Measurements from ENCODE around the gene ARHGAP22. TPM values are rescaled to one million over a fixed set of nuclear protein-coding genes. Genes with fewer than 3 reads are reported as not detected.

The ARHGAP22 gene
- total RNA-seq, 2 experiments from 2014 or later, result 0.19 to 0.46 TPM

DNA sequence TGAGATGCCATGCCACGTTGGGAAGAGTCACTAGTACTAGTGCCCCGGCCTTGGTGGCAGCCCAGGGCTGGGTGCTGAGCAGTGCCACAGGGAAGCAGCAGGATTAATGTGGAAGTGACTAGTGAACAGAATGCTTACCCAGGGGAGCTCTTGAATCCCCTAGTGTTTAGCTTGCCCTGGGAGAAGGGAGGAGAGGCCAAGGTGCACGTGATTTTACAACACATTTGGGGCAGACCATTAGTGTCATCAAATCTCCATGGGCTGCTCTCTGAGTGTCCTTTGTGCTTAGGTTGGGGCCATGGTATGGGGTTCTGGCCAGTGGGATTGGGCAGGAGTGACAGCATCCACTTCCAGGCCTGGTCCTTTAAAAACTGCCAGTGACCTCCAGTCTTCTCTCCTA, 37.5 kb downstream of the ARHGAP22 start:
- no peaks in the 10 kb centered on the region for H3K36me3 ChIP-seq (ENCODE audit: insufficient read depth, low read length)
- BruUV-seq (replicated peaks), result no TSS peak
- DNase-seq (ENCODE audit: low spot score), result no peak
- H3K4me1 ChIP-seq (ENCODE audit: insufficient read depth, low read length, poor library complexity, severe bottlenecking), result peaks cover 20% of the 10 kb centered on the region
- intact Hi-C loops (cut with micrococcal nuclease; ENCODE audit: unreplicated experiment), result no loop called here
- no peaks in the 10 kb centered on the region for H3K9me2 ChIP-seq (ENCODE audit: insufficient read depth, low read length)
- ChIA-PET POLR2A (no interaction called here), CTCF (ENCODE audit: unreplicated experiment) (interaction anchor here (0.6 to 1.2 kb wide), 3 partner anchors 14 to 32 kb away, joined by 3 to 5 read pairs (median 3); no protein-coding TSS in a partner anchor)
- no peaks in the 10 kb centered on the region for H3K9me3 ChIP-seq (ENCODE audit: low read length)
- H2AFZ ChIP-seq (ENCODE audit: low read length), result no peak overlapping the region
- H3K4me3 ChIP-seq (ENCODE audit: low read depth, low read length, poor library complexity, severe bottlenecking), result no peak overlapping the region
- TF ChIP-seq, protein P1, sequence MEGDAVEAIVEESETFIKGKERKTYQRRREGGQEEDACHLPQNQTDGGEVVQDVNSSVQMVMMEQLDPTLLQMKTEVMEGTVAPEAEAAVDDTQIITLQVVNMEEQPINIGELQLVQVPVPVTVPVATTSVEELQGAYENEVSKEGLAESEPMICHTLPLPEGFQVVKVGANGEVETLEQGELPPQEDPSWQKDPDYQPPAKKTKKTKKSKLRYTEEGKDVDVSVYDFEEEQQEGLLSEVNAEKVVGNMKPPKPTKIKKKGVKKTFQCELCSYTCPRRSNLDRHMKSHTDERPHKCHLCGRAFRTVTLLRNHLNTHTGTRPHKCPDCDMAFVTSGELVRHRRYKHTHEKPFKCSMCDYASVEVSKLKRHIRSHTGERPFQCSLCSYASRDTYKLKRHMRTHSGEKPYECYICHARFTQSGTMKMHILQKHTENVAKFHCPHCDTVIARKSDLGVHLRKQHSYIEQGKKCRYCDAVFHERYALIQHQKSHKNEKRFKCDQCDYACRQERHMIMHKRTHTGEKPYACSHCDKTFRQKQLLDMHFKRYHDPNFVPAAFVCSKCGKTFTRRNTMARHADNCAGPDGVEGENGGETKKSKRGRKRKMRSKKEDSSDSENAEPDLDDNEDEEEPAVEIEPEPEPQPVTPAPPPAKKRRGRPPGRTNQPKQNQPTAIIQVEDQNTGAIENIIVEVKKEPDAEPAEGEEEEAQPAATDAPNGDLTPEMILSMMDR (conservative IDR thresholded peaks at IDR 0.05; ENCODE audit: low read length), result no peak
- TF ChIP-seq EZH2phosphoT487 (IDR thresholded peaks at IDR 0.05; ENCODE audit: borderline replicate concordance, low read depth, low read length), result no peak
- H3K4me2 ChIP-seq (ENCODE audit: low read length), result no peak overlapping the region
- no peak overlapping the region for H3K27ac ChIP-seq (ENCODE audit: low read depth, low read length, poor library complexity, severe bottlenecking)
- no peaks in the 10 kb centered on the region for H4K20me1 ChIP-seq (ENCODE audit: insufficient read depth, low read length)
- H3K79me2 ChIP-seq (ENCODE audit: insufficient read depth, low read depth, low read length), result no peaks in the 10 kb centered on the region

GRCh38 chr10:48564466-48565160, 40.3 kb downstream of the ARHGAP22 start:
- intact Hi-C loops (cut with micrococcal nuclease; ENCODE audit: unreplicated experiment), result no loop called here
- no peaks in the 10 kb centered on the region for H3K79me2 ChIP-seq (ENCODE audit: insufficient read depth, low read depth, low read length)
- no peak overlapping the region for H2AFZ ChIP-seq (ENCODE audit: low read length)
- no peak for DNase-seq (ENCODE audit: low spot score)
- H3K4me1 ChIP-seq (ENCODE audit: insufficient read depth, low read length, poor library complexity, severe bottlenecking), result no peaks in the 10 kb centered on the region
- H3K27ac ChIP-seq (ENCODE audit: low read depth, low read length, poor library complexity, severe bottlenecking), result no peak overlapping the region
- ChIA-PET CTCF (ENCODE audit: unreplicated experiment) (interaction anchor here (1.4 kb wide), 1 partner anchor 92 kb away, joined by 9 read pairs; no protein-coding TSS in a partner anchor), POLR2A (interaction anchor here (0.9 to 2.2 kb wide), 2 partner anchors 9 to 91 kb away, joined by 3 to 13 read pairs; no protein-coding TSS in a partner anchor)
- no TSS peak for BruUV-seq (replicated peaks)
- H3K4me3 ChIP-seq (ENCODE audit: low read depth, low read length, poor library complexity, severe bottlenecking), result no peak overlapping the region
- TF ChIP-seq, protein P1 (conservative IDR thresholded peaks at IDR 0.05; ENCODE audit: low read length), result no peak
- TF ChIP-seq EZH2phosphoT487 (IDR thresholded peaks at IDR 0.05; ENCODE audit: borderline replicate concordance, low read depth, low read length), result no peak
- no peaks in the 10 kb centered on the region for H4K20me1 ChIP-seq (ENCODE audit: insufficient read depth, low read length)
- H3K9me2 ChIP-seq (ENCODE audit: insufficient read depth, low read length), result no peaks in the 10 kb centered on the region
- H3K4me2 ChIP-seq (ENCODE audit: low read length), result no peak overlapping the region
- no peaks in the 10 kb centered on the region for H3K9me3 ChIP-seq (ENCODE audit: low read length)
- no peaks in the 10 kb centered on the region for H3K36me3 ChIP-seq (ENCODE audit: insufficient read depth, low read length)

All from OCI-LY7 (cell line).